Activated T-helper 1 cell treated with anti-CD3 and anti-CD28 coated beads, Interleukin-12 subunit alpha, Interleukin-12 subunit beta, Interleukin-2, Interleukin-4 antibody, amounts not matched to agents 30 ng/mL and 10 ng/mL and 1 ng/mL, durations not matched to agents 14 hours and 24 hours and 36 hours (primary cell): Measurements from ENCODE around the gene WNT5B. TPM values are rescaled to one million over a fixed set of nuclear protein-coding genes. Genes with fewer than 3 reads are reported as not detected.

Source experiments
- DNase-seq: peaks from one replicate; pipeline ENCODE4 v3.0.0; 2021; ENCODE audit warnings: low spot score
- H3K27ac Mint-ChIP-seq: one replicate; pipeline ENCODE4 v1.8.0; 2021; ENCODE audit warnings: mild to moderate bottlenecking, mixed read lengths
- H3K27me3 Mint-ChIP-seq: one replicate; pipeline ENCODE4 v1.8.0; 2022; ENCODE audit warnings: mild to moderate bottlenecking, moderate library complexity, mixed read lengths; ENCODE audit not compliant: insufficient read depth
- H3K36me3 Mint-ChIP-seq: one replicate; pipeline ENCODE4 v1.8.0; 2021; ENCODE audit warnings: low read depth, mixed read lengths
- H3K4me1 Mint-ChIP-seq: one replicate; pipeline ENCODE4 v1.8.0; 2021; ENCODE audit warnings: low read depth, mixed read lengths
- H3K4me3 Mint-ChIP-seq: one replicate; pipeline ENCODE4 v1.8.0; 2021; ENCODE audit warnings: mild to moderate bottlenecking, moderate library complexity, mixed read lengths
- H3K9me3 Mint-ChIP-seq: one replicate; pipeline ENCODE4 v1.8.0; 2021; ENCODE audit warnings: mixed read lengths
- intact Hi-C: fragments of 100-400 bp; cut with micrococcal nuclease; formaldehyde crosslinking; loops from one replicate; pipeline ENCODE4 v1.15.1; 2024
- total RNA-seq: library from RNA; stranded (reverse); gene quantifications from 2 replicates; pipeline ENCODE4 v1.2.3, GENCODE V29; 2022

The WNT5B gene
- total RNA-seq, 1 donor from 2014 or later = 2.0 TPM

GRCh38 chr12:1695886-1696670 is 67.0 kb downstream of the WNT5B start:
- Mint-ChIP-seq H3K9me3 (no peaks in the 10 kb centered on the region), H3K36me3 (peaks cover 25% of the 10 kb centered on the region), H3K4me1 (peaks cover 57% of the 10 kb centered on the region), H3K27ac (no peak overlapping the region), H3K27me3 (no peaks in the 10 kb centered on the region), H3K4me3 (no peak overlapping the region)
- DNase-seq = no peak
- intact Hi-C loops = loop anchor here (10.0 kb wide), 1 partner anchor 751 kb away; the partner anchor contains the start of gene RAD52

- H3K36me3 Mint-ChIP-seq = peaks cover 21% of the 10 kb centered on the region
- H3K9me3 Mint-ChIP-seq = no peaks in the 10 kb centered on the region
- no peak overlapping the region for H3K4me3 Mint-ChIP-seq
- H3K27ac Mint-ChIP-seq = no peak overlapping the region
- peaks cover 53% of the 10 kb centered on the region for H3K4me1 Mint-ChIP-seq
- no peaks in the 10 kb centered on the region for H3K27me3 Mint-ChIP-seq
- intact Hi-C loops = loop anchor here (10.0 kb wide), 1 partner anchor 752 kb away; the partner anchor contains the start of gene RAD52
- DNase-seq = no peak
Measured at GRCh38 chr12:1696800-1697199, 67.8 kb downstream of the WNT5B start.

Other genes starting within 250 kb of the WNT5B start
- gene FBXL14, start 34.6 kb upstream of the WNT5B start, total RNA-seq = 19.4 and 20.4 TPM in 2 replicates
- 69.4 and 75.2 TPM in 2 replicates for gene ADIPOR2, start 61.8 kb downstream of the WNT5B start, total RNA-seq
- gene LRTM2, start 191.3 kb downstream of the WNT5B start, total RNA-seq = not detected in 2 replicates